Right lobe of liver (tissue), 6 donors: ENCODE results near the gene EID3. TPM values are rescaled to one million over a fixed set of nuclear protein-coding genes. Genes with fewer than 3 reads are reported as not detected.

Experiments used
- ATAC-seq, 4 donors: fragments of 200-7000 bp; cut with Tn5 transposase; one replicate each; pipeline ENCODE4 v1.9.1; 2020; ENCODE audit warnings: mild to moderate bottlenecking in 4 of 4, moderate library complexity in 4 of 4
- DNase-seq, 3 donors: peaks; one replicate each; pipeline ENCODE4 v3.0.0-alpha.2; 2020
- H3K27ac ChIP-seq, 3 donors: fragments of 200-600 bp; one replicate each; pipeline ENCODE4 v1.8.0; 2022
- H3K27me3 ChIP-seq, 2 donors: fragments of 200-600 bp; one replicate each; pipeline ENCODE4 v1.8.0; 2022
- H3K36me3 ChIP-seq, 4 donors: fragments of 200-600 bp; sonication (generic) in 1 of 4; one replicate each; pipeline versions ENCODE4 v1.5.1 to v1.8.0; 2017 to 2022; ENCODE audit warnings: control low read depth in 1 of 4
- H3K4me1 ChIP-seq, 4 donors: fragments of 200-600 bp; sonication (generic) in 1 of 4; one replicate each; pipeline versions ENCODE4 v1.5.1 to v1.8.0; 2017 to 2022; ENCODE audit warnings: control low read depth in 1 of 4
- H3K4me3 ChIP-seq, 3 donors: fragments of 200-600 bp; one replicate each; pipeline ENCODE4 v1.8.0; 2022
- H3K9me3 ChIP-seq, 4 donors: fragments of 200-600 bp; sonication (generic) in 1 of 4; one replicate each; pipeline versions ENCODE4 v1.5.1 to v1.8.0; 2017 to 2022; ENCODE audit warnings: control low read depth in 1 of 4
- CTCF ChIP-seq, 4 donors: fragments of 200-600 bp in 3 of 4; fragments of 450-650 bp in 1 of 4; IDR thresholded peaks; one replicate each; pipeline versions ENCODE4 v1.5.1 to v1.8.0; 2016 to 2022; ENCODE audit warnings: antibody characterized with exemption in 4 of 4, mild to moderate bottlenecking in 2 of 4
- POLR2A ChIP-seq: fragments of 450-650 bp; IDR thresholded peaks from one replicate; pipeline ENCODE4 v1.6.1; 2017; ENCODE audit warnings: antibody characterized with exemption, mild to moderate bottlenecking
- WGBS: methylation state at CpG from one replicate; pipeline ENCODE4 v1.1.6; 2018; ENCODE audit warnings: low coverage, low lambda C conversion rate; ENCODE audit not compliant: insufficient coverage; ENCODE audit errors: missing lambda C conversion rate; 5-methylcytosine and 5-hydroxymethylcytosine counted together
- intact Hi-C, 2 donors: fragments of 100-400 bp; cut with DNase I; formaldehyde crosslinking; loops; one replicate each; pipeline versions ENCODE4 v1.11.2 to v1.14.1; 2022
- total RNA-seq, 6 experiments: library from RNA; depleted of rRNA in 2 of 6; stranded (reverse); fragments of >200 nt in 2 of 6; fragmentation: NEBNext Ultra II Directional in 3 of 6; extraction: Animal tissue kit (Norgen Biotek cat#: 25700) in 3 of 6; gene quantifications; one replicate each; pipeline versions ENCODE4 v1.1.0 to v1.2.4, GENCODE V29; 2016 to 2023
- donor health status: DM: no; HTN: yes; CAD: no.
- donor health status: DM: no; HTN: no; CAD: no.
- donor health status: DM: no; HTN: no; CAD: no.
- donor health status: DM: no; HTN: yes; CAD: no.
- donor health status: DM: no; HTN: yes; CAD: no.

The EID3 gene
- total RNA-seq, 6 experiments from 2014 or later, result 1.1 to 7.3 (median 1.4) TPM

GRCh38 chr12:104288635-104289274 is 14.8 kb upstream of the EID3 start:
- no peak for TF ChIP-seq CTCF (IDR thresholded peaks at IDR 0.05)
- peak; percentile 93 for TF ChIP-seq POLR2A
- 0% methylated on average over 20 of the region's 41 CpGs for WGBS
- DNase-seq, result peak; percentile 91 to 93 (median 92)
- no peaks in the 10 kb centered on the region for H3K27me3 ChIP-seq
- intact Hi-C loops, result no loop called here
- no peaks in the 10 kb centered on the region for H3K9me3 ChIP-seq
- H3K4me1 ChIP-seq, result peaks cover 0 to 26% (median 10%) of the 10 kb centered on the region in 4 donors
- ATAC-seq, result peak; percentile 80 to 89 (median 83)
- peak overlapping the region; percentile 91 to 93 (median 93) for H3K27ac ChIP-seq
- H3K36me3 ChIP-seq, result peaks cover 0 to 31% (median 10%) of the 10 kb centered on the region in 4 donors
- peak overlapping the region; percentile 64 to 90 (median 68) for H3K4me3 ChIP-seq

- 95% methylated on average over 7 of the region's 8 CpGs for WGBS
- ATAC-seq, result no peak
Observed at GRCh38 chr12:104290320-104290719, 13.2 kb upstream of the EID3 start.

GRCh38 chr12:104290855-104291254 is 12.7 kb upstream of the EID3 start:
- intact Hi-C loops, result no loop called here
- 98% methylated on average over 4 of the region's 5 CpGs for WGBS
- no peak overlapping the region for H3K27ac ChIP-seq
- no peak for ATAC-seq
- TF ChIP-seq POLR2A, result no peak
- no peak for TF ChIP-seq CTCF (IDR thresholded peaks at IDR 0.05)
- peaks cover 0 to 37% (median 12%) of the 10 kb centered on the region in 4 donors for H3K4me1 ChIP-seq
- DNase-seq, result no peak
- H3K27me3 ChIP-seq, result no peaks in the 10 kb centered on the region
- H3K36me3 ChIP-seq, result peaks cover 0 to 39% (median 17%) of the 10 kb centered on the region in 4 donors
- no peaks in the 10 kb centered on the region for H3K9me3 ChIP-seq
- H3K4me3 ChIP-seq, result no peak overlapping the region

More at GRCh38 chr12:104290320-104290719, 13.2 kb upstream of the EID3 start:
- intact Hi-C loops, result no loop called here
- no peak for DNase-seq
- H3K27ac ChIP-seq, result no peak overlapping the region
- TF ChIP-seq POLR2A (no peak), CTCF (IDR thresholded peaks at IDR 0.05) (no peak)
- no peaks in the 10 kb centered on the region for H3K27me3 ChIP-seq
- H3K4me1 ChIP-seq, result peaks cover 0 to 38% (median 13%) of the 10 kb centered on the region in 4 donors
- H3K9me3 ChIP-seq, result no peaks in the 10 kb centered on the region
- H3K36me3 ChIP-seq, result peaks cover 0 to 39% (median 16%) of the 10 kb centered on the region in 4 donors
- no peak overlapping the region for H3K4me3 ChIP-seq

GRCh38 chr12:104291867-104292524 is 11.5 kb upstream of the EID3 start:
- H3K4me1 ChIP-seq, result peaks cover 0 to 28% (median 8%) of the 10 kb centered on the region in 4 donors
- peaks cover 0 to 39% (median 17%) of the 10 kb centered on the region in 4 donors for H3K36me3 ChIP-seq
- H3K27me3 ChIP-seq, result no peaks in the 10 kb centered on the region
- intact Hi-C loops, result no loop called here
- H3K27ac ChIP-seq, result no peak overlapping the region
- WGBS, result 76% methylated on average over 5 of the region's 5 CpGs
- no peak overlapping the region for H3K4me3 ChIP-seq
- DNase-seq (no peak), ATAC-seq (no peak)
- no peaks in the 10 kb centered on the region for H3K9me3 ChIP-seq
- TF ChIP-seq CTCF (IDR thresholded peaks at IDR 0.05) (no peak), POLR2A (no peak)
